SH-SY5Y (cell line): Measurements from ENCODE around the gene CLCN5.

Experiments used
- GATA2 ChIP-seq: IDR thresholded peaks from 2 replicates; pipeline ENCODE4 v1.6.1; 2011; ENCODE audit warnings: mild to moderate bottlenecking, low read depth, low read length
- GATA3 ChIP-seq: IDR thresholded peaks from 2 replicates; pipeline ENCODE4 v1.6.1; 2011; ENCODE audit warnings: low read depth, mild to moderate bottlenecking, low read length, moderate library complexity

DNA sequence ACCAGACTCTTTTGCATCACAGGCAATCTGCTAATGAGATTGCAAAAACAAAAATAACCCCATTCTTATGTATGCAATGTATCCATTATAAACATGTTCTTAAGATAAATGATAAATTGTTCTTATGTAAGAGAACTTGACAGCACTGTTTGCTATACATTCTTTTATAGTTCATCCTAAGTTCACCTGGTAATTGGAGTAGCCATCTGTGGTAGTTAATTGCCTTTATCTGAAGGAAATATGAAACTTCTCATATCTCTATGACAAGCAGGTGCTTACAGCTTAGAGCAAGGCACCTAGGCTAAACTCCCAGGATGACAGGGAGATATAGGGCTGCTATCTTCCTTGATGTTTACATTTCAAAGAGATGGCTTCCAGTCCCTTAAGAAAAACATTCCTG lies 21.3 kb upstream of the CLCN5 start:
- TF ChIP-seq GATA2, result no peak
- TF ChIP-seq GATA3, result no peak
